Neuronal stem cell (in vitro differentiated cells): ENCODE results near the gene SRSF7.

ENCODE experiments used
- DNase-seq: peaks from one replicate; pipeline ENCODE4 v3.0.0-alpha.2; 2013; ENCODE audit warnings: low spot score
- H2AFZ ChIP-seq: one replicate; pipeline ENCODE4 v1.6.1; 2013; ENCODE audit warnings: mild to moderate bottlenecking, low read length, inconsistent platforms
- H2AK5ac ChIP-seq: 2 replicates; pipeline ENCODE4 v1.6.1; 2013; ENCODE audit warnings: low read depth, mild to moderate bottlenecking, inconsistent platforms, low read length, moderate library complexity, mixed read lengths
- H2BK120ac ChIP-seq: 2 replicates; pipeline ENCODE4 v1.6.1; 2013; ENCODE audit warnings: low read depth, mild to moderate bottlenecking, inconsistent platforms, low read length, moderate library complexity, mixed read lengths
- H2BK12ac ChIP-seq: one replicate; pipeline ENCODE4 v1.6.1; 2013; ENCODE audit warnings: low read length, inconsistent platforms
- H2BK15ac ChIP-seq: 2 replicates; pipeline ENCODE4 v1.6.1; 2013; ENCODE audit warnings: mild to moderate bottlenecking, low read length, inconsistent platforms, mixed read lengths
- H2BK5ac ChIP-seq: one replicate; pipeline ENCODE4 v1.6.1; 2013; ENCODE audit warnings: inconsistent platforms, mild to moderate bottlenecking, low read length, moderate library complexity
- H3K14ac ChIP-seq: one replicate; pipeline ENCODE4 v1.6.1; 2013; ENCODE audit warnings: low read length, inconsistent platforms
- H3K18ac ChIP-seq: 2 replicates; pipeline ENCODE4 v1.6.1; 2013; ENCODE audit warnings: low read length, inconsistent platforms
- H3K23ac ChIP-seq: 2 replicates; pipeline ENCODE4 v1.6.1; 2013; ENCODE audit warnings: low read depth, mild to moderate bottlenecking, mixed read lengths, low read length, inconsistent platforms; ENCODE audit not compliant: poor library complexity
- H3K27ac ChIP-seq: replicated peaks from 3 replicates; pipeline ENCODE4 v1.5.1; 2013; ENCODE audit warnings: low read length, inconsistent platforms
- H3K27me3 ChIP-seq, 3 experiments: 2 replicates each; pipeline ENCODE4 v1.6.1; 2013; ENCODE audit warnings: low read length in 3 of 3, mild to moderate bottlenecking in 2 of 3, inconsistent platforms in 1 of 3, low read depth in 1 of 3, mixed read lengths in 1 of 3, moderate library complexity in 1 of 3; ENCODE audit not compliant: control insufficient read depth in 3 of 3, insufficient read depth in 3 of 3
- H3K36me3 ChIP-seq, 2 donors: replicated peaks in 1 of 2; 2 replicates each; pipeline ENCODE4 v1.6.1; 2013; ENCODE audit warnings: low read length in 2 of 2; ENCODE audit not compliant: control insufficient read depth in 2 of 2, insufficient read depth in 2 of 2
- H3K4ac ChIP-seq: 2 replicates; pipeline ENCODE4 v1.6.1; 2013; ENCODE audit warnings: inconsistent platforms, mild to moderate bottlenecking, low read length, moderate library complexity
- H3K4me1 ChIP-seq, 2 donors: 1 replicate in 1 of 2; 2 replicates in 1 of 2; pipeline ENCODE4 v1.6.1; 2013; ENCODE audit warnings: low read length in 2 of 2, low read depth in 1 of 2; ENCODE audit not compliant: control insufficient read depth in 2 of 2, insufficient read depth in 1 of 2
- H3K4me2 ChIP-seq: one replicate; pipeline ENCODE4 v1.6.1; 2013; ENCODE audit warnings: mild to moderate bottlenecking, low read length, inconsistent platforms; ENCODE audit not compliant: insufficient read depth, poor library complexity, severe bottlenecking
- H3K4me3 ChIP-seq, 2 donors: 2 replicates each; pipeline ENCODE4 v1.5.1; 2013; ENCODE audit warnings: low read length in 2 of 2, mild to moderate bottlenecking in 2 of 2, inconsistent platforms in 1 of 2, moderate library complexity in 1 of 2
- H3K79me1 ChIP-seq: one replicate; pipeline ENCODE4 v1.6.1; 2013; ENCODE audit warnings: low read depth, mild to moderate bottlenecking, inconsistent platforms, low read length, moderate library complexity
- H3K9ac ChIP-seq: one replicate; pipeline ENCODE4 v1.6.1; 2013; ENCODE audit warnings: mild to moderate bottlenecking, low read depth, low read length, inconsistent platforms; ENCODE audit not compliant: poor library complexity
- H3K9me3 ChIP-seq, 2 donors: replicated peaks in 1 of 2; 2 replicates each; pipeline versions ENCODE3 to v1.6.1; 2013; ENCODE audit warnings: low read length in 2 of 2, mild to moderate bottlenecking in 2 of 2, inconsistent platforms in 1 of 2, low read depth in 1 of 2, mixed read lengths in 1 of 2, moderate library complexity in 1 of 2; ENCODE audit not compliant: control insufficient read depth in 2 of 2, insufficient read depth in 1 of 2
- H4K8ac ChIP-seq: one replicate; pipeline ENCODE4 v1.6.1; 2013; ENCODE audit warnings: low read depth, mild to moderate bottlenecking, inconsistent platforms, low read length, moderate library complexity
- H4K91ac ChIP-seq: one replicate; pipeline ENCODE4 v1.6.1; 2013; ENCODE audit warnings: low read length, low read depth, mild to moderate bottlenecking, inconsistent platforms; ENCODE audit not compliant: poor library complexity
- WGBS, 2 donors: extraction: QIAGEN DNeasy Blood & Tissue Kit; methylation state at CpG; one replicate each; pipeline ENCODE4 v1.1.7; 2013; ENCODE audit warnings: missing lambda C conversion rate in 2 of 2, mixed read lengths in 1 of 2; ENCODE audit not compliant: insufficient read length in 2 of 2, insufficient replicate concordance in 1 of 2; ENCODE audit errors: extremely low coverage in 2 of 2; 5-methylcytosine and 5-hydroxymethylcytosine counted together

SRSF7 gene

GRCh38 chr2:38698467-38699003 lies 52.6 kb downstream of the SRSF7 start:
- no peak overlapping the region for H3K4me2 ChIP-seq
- no peak for DNase-seq
- H2BK120ac ChIP-seq, result no peak overlapping the region
- H3K4me1 ChIP-seq, result no peaks in the 10 kb centered on the region
- H2AFZ ChIP-seq, result no peak overlapping the region
- H3K27me3 ChIP-seq, result no peaks in the 10 kb centered on the region
- H3K18ac ChIP-seq, result no peak overlapping the region
- H2BK15ac ChIP-seq, result no peak overlapping the region
- H3K9ac ChIP-seq, result no peak overlapping the region
- H3K36me3 ChIP-seq, result peaks cover 0 to 3% of the 10 kb centered on the region in 2 donors
- H2BK5ac ChIP-seq, result no peak overlapping the region
- no peak overlapping the region for H3K27ac ChIP-seq
- no peak overlapping the region for H4K91ac ChIP-seq
- H2BK12ac ChIP-seq, result no peak overlapping the region
- H3K4ac ChIP-seq, result no peak overlapping the region
- H3K14ac ChIP-seq, result no peak overlapping the region
- no peaks in the 10 kb centered on the region for H3K9me3 ChIP-seq
- H3K4me3 ChIP-seq, result no peak overlapping the region
- no peak overlapping the region for H2AK5ac ChIP-seq
- no CpG with 5 or more reads among the region's 5 CpGs for WGBS, 2 donors
- H3K79me1 ChIP-seq, result no peaks in the 10 kb centered on the region
- H3K23ac ChIP-seq, result no peak overlapping the region
- no peak overlapping the region for H4K8ac ChIP-seq

GRCh38 chr2:38697116-38697840 lies 53.9 kb downstream of the SRSF7 start:
- Histone ChIP-seq H3K4me3 (no peak overlapping the region), H3K79me1 (no peaks in the 10 kb centered on the region), H2AK5ac (no peak overlapping the region), H3K14ac (no peak overlapping the region), H2AFZ (no peak overlapping the region), H2BK15ac (no peak overlapping the region), H2BK120ac (no peak overlapping the region), H3K9ac (no peak overlapping the region), H2BK12ac (no peak overlapping the region), H3K4me1 (no peaks in the 10 kb centered on the region), H4K8ac (no peak overlapping the region), H3K27me3 (no peaks in the 10 kb centered on the region), H3K23ac (no peak overlapping the region), H3K36me3 (peaks cover 0 to 3% of the 10 kb centered on the region in 2 donors), H3K4me2 (no peak overlapping the region), H3K9me3 (no peaks in the 10 kb centered on the region), H2BK5ac (no peak overlapping the region), H3K27ac (no peak overlapping the region), H3K4ac (no peak overlapping the region), H4K91ac (no peak overlapping the region), H3K18ac (no peak overlapping the region)
- WGBS, 2 donors, result no CpG with 5 or more reads among the region's 8 CpGs
- DNase-seq, result no peak
